GM18868 (cell line): ENCODE results near the gene ISLR2.

Source experiments
- ATAC-seq: cut with Tn5 transposase; IDR thresholded peaks from one replicate; pipeline ENCODE4 v1.9.1; 2021; ENCODE audit warnings: mild to moderate bottlenecking, moderate library complexity; ENCODE audit not compliant: unreplicated experiment

ISLR2 gene

DNA sequence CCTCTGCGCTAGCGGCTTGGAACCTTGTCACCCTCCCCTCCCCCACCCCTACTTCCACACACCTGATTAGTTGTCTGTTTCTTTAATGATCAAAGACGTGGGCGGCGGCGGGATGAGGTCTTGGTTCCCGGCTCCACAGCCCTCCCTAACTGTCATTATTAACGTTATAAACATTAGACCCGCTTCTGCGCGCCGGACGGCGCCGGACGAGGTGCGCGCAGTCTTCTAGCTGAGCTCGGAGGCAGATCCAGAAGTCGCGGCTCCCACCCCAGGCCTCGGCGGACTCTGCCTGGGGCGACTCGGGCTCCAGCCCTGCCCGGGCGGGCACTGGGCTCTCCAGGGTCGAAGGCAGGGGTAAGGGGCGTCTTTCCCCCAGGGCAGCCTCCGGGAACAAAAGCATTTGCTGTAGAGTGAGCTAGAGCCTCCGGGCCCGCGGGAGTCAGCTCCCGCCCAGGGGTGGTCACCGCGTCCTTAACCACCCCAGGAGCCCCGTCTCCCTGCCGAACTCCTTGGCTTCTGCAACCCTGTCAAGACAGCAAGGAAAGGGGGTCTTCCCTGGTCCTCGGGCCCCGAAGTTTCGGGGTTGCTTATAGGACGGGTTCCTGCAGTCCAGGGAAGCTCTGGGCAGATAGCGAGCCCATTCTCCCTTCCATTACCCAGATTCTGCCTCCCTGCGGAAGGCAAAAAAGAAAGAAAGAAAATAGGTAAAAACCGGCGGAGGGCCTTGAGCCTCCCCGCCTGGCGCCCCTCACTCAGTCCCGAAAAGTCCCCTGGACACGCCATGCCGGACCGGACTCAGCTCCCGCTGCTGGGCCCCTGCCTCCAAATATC, 2.2 kb upstream of the ISLR2 start:
- no peak for ATAC-seq

GRCh38 chr15:74128785-74129585, 1.4 kb upstream of the ISLR2 start:
- no peak for ATAC-seq

- ATAC-seq, result no peak
These were observed 716 bp upstream of the ISLR2 start for GRCh38 chr15:74129586-74130154.

- no peak for ATAC-seq
These were observed 652 bp downstream of the ISLR2 start for GRCh38 chr15:74130849-74131627.

DNA sequence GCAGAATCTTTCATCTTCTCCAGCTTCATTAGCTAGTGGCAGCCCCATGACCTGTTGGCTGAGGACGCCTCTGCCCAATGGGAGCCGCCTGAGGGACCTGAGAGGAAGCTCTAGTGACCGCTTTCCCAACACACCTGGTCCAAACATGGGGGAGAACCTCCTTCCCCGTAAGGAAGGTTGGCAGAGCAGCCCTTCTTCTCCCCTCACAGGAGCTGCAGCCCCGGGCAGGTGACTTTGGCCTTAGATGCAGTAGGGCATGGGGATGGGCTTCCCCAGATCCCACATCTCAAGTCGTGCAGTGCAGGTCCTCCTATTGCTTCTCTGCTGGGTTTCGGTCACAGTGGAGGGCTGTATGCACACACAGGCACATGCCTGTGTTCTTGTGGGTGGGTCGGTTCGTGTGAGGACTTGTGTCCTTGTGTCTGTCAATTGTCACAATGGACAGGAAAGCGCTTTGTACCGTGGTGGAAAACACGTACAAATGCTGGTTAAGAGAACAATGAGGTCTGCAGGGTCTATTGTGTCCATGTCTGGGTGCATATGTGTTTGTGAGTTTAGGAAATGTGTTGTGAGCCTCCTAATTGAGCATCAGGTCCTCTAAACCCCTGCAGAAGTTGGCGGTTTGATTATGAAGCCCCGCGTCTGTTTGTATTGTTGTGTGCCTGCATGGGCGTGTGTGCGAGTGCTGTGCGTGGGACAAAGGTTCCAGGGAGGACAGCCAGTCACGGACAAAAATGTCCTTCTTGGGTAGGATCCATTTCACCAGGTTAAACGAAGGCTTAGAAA, 1.4 kb downstream of the ISLR2 start:
- ATAC-seq, result no peak

- ATAC-seq, result no peak
These were observed 2.6 kb downstream of the ISLR2 start for GRCh38 chr15:74132681-74133651.

DNA sequence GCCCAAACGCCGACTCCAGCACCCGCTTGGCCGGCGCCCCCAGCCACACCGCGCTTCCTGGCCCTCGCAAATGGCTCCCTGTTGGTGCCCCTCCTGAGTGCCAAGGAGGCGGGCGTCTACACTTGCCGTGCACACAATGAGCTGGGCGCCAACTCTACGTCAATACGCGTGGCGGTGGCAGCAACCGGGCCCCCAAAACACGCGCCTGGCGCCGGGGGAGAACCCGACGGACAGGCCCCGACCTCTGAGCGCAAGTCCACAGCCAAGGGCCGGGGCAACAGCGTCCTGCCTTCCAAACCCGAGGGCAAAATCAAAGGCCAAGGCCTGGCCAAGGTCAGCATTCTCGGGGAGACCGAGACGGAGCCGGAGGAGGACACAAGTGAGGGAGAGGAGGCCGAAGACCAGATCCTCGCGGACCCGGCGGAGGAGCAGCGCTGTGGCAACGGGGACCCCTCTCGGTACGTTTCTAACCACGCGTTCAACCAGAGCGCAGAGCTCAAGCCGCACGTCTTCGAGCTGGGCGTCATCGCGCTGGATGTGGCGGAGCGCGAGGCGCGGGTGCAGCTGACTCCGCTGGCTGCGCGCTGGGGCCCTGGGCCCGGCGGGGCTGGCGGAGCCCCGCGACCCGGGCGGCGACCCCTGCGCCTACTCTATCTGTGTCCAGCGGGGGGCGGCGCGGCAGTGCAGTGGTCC, 3.5 kb downstream of the ISLR2 start:
- no peak for ATAC-seq

- ATAC-seq, result no peak
These were observed 4.1 kb downstream of the ISLR2 start for GRCh38 chr15:74134387-74135027.

DNA sequence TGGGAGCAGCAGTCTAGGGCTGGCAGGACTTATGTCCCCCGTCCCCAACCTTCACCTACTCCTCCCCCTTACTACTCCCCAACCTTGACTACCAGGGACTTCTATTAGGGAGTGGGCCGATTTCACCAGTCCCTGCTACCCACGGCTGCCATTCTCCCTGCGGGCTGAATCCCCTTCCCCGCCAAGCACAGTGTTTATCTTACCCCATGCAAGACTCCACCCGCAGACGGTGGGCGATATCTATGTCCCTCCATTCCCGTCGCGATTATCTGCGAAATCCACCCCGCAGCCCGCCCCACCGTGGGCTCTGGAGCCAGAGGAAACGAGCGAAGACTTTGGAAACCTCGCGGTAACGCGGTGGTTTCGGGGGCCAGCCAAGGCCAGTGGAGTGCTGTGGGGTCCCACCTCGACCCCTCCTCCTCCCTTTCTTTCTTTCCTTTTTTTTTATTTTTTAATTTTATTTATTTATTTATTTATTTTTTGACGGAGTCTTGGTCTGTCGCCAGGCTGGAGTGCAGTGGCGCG, 4.7 kb downstream of the ISLR2 start:
- ATAC-seq, result no peak

DNA sequence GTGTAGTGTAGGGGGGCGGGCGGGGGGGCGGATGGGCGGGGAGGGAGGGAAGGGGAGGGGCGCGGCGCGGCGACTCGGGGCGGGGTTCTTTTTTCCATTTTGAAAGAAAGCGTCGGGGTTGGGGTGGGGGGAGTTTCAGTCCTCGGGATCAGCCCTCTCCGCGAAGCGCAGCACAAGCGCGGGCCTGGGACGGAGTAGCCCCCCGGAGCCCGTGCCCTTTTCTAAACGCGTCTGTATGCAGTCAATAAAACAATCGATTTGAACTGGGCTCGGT, 6.1 kb downstream of the ISLR2 start:
- no peak for ATAC-seq

DNA sequence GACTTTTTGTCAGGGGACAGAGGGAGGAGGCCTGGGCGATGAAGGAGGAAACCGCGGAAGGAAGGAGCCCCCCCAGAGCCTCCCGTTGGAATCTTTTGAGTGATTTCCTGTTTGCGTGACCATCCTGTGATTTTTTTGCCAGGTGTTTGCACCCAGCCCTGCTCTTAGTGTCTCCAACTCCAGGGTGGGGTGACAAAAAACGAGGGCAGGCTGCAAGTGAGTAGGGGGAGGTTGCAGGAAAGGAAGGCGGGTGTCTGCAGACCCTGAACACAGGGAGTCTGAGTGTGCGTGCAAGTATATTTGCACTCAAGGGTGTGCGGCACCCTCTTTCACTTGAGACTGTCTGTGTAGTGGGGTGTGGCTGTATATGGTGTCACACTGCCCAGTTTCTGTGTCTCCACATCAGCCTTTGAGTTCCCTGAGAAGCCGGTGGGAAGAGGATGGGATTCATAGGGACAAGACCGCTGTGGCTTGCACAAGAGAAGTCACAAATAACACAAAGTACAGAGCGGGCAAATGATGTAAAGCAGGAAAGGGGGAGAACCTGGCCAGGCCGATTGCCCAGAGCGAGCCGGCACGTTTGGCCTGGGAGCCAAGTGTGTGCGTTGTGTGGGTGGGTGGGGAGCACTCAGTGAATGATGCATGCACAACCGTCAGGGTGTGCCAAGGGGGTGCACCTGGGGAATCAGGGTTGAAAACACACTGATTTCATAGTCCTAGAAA, 6.6 kb downstream of the ISLR2 start:
- ATAC-seq, result no peak

- no peak for ATAC-seq
These were observed 7.1 kb downstream of the ISLR2 start for GRCh38 chr15:74137537-74137894.

DNA sequence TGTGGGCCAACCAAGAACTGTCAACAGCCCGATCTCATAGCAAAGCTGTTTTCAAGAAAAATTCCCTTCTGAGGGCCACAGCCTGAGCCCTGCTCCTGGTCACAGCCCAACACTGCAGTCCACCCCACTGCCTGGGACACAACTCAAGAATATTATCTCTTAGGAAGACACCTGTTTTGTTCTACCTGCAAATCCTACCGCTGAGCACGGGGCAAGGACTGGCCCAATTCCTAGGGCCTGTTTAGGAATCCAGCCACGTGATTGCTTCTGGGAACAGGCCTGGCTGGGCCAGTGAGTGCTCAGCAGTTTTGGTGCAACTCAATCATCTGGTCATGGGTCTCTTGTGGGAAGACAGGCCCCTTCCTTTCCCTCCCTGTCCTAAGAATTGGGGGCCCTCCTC, 8.3 kb downstream of the ISLR2 start:
- no peak for ATAC-seq

- ATAC-seq, result no peak
These were observed 11.2 kb downstream of the ISLR2 start for GRCh38 chr15:74141591-74141990.

- ATAC-seq, result no peak
These were observed 13.9 kb downstream of the ISLR2 start for GRCh38 chr15:74144153-74144775.

- ATAC-seq, result no peak
These were observed 16.0 kb downstream of the ISLR2 start for GRCh38 chr15:74146277-74146800.

- no peak for ATAC-seq
These were observed 16.7 kb downstream of the ISLR2 start for GRCh38 chr15:74147051-74147450.
